ENCODE data around the gene ATP11B.

ATP11B gene

GRCh38 chr3:182954553-182955235, 161.4 kb downstream of the ATP11B start:
- no peak for DNase-seq (ENCODE audit: low read depth)

GRCh38 chr3:182957226-182957625, 163.9 kb downstream of the ATP11B start:
- DNase-seq (ENCODE audit: low read depth), result no peak

DNA sequence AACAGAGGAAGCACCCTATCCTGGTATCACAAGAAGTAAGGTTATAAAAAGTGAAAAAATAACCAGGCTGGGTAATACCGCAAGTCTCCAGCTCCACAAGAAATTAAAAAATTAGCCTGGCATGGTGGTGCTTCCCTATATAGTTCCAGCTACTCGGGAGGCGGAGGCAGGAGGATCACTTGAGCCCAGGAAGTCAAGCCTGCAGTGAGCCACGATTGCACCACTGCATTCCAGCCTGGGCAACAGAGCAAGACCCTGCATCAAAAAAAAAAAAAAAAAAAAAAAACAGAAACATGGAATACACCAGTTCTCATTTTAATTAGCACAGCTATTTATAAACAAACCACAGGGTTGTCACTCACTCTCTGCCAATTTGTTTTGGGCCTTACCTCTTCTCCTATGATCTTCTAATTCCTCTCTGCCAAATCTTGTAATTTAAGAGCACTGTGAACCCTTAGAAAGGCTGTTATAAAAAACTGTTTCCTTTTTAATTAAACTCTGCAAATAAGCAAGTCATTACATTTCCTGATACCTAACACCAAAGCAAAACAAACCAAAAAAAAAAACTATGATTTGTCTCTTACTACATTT, 164.5 kb downstream of the ATP11B start:
- no peak for DNase-seq (ENCODE audit: low read depth)

- DNase-seq (ENCODE audit: low read depth), result no peak
Measured at GRCh38 chr3:182959474-182960350, 166.4 kb downstream of the ATP11B start.

- DNase-seq (ENCODE audit: low read depth), result no peak
Measured at GRCh38 chr3:182962166-182962565, 168.9 kb downstream of the ATP11B start.

- no peak for DNase-seq (ENCODE audit: low read depth)
Measured at GRCh38 chr3:182964179-182964578, 170.9 kb downstream of the ATP11B start.

- no peak for DNase-seq (ENCODE audit: low read depth)
Measured at GRCh38 chr3:182965861-182966366, 172.6 kb downstream of the ATP11B start.

DNA sequence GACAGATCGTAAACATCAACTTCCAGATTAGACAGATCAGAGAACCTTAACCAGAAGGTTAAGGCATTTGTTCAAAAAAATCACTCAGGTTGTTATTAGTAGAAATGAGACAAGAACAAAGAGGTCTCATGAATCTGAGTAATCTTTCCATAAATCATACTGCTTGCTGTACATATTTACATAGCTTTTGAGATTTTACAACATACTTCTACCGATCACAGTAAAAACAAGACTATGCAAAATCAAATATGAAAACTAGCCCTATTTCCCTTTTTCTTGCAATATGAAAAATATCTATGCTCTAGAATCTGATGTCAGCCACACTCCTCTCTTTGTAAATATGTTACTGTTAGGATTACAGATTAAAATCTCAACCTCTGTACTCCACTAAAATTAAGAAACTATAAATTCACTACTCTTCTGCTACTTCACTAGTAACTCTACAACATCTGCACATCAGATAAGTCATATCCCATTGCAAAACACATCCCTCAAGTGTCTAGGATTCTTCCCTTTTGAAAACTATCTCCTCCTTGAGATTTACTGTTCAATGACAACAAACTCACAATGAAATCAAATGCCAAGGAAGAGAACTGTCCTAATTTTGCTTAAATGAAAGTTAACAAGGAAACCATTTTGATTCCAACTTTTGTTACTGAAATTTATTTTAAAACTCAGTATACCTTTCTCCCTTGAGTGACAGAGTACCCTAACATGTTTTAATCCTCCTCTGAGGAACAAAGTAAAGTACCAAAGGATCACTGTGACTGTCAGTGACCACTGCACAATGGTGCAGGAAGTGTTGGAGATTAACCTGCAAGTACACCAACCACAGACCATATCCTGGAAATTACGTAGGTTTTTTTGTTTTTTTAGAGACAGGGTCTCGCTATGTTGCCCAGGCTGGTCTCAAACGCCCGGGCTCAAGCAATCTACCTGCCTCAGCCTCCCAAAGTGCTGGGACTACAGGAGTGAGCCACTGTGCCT, 174.2 kb downstream of the ATP11B start:
- DNase-seq (ENCODE audit: low read depth), result no peak

DNA sequence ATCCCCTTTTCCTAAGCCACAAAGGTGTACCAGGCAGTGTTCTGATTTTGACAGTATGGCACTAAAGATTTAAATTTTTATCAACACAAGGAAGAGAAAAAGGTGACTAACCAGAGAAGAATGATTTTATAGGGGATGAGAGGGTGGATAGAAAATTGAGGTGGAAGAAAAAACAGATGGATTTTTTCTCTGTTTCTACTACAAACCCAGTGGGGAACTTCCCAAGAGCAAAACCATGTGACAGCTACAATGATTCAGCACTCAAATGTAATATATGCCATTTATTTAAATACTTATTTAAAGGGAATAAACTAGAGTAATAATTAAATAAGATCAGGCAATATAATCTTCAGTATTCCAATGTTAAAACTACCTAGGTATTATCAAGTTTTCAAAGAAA, 176.0 kb downstream of the ATP11B start:
- no peak for DNase-seq (ENCODE audit: low read depth)

DNA sequence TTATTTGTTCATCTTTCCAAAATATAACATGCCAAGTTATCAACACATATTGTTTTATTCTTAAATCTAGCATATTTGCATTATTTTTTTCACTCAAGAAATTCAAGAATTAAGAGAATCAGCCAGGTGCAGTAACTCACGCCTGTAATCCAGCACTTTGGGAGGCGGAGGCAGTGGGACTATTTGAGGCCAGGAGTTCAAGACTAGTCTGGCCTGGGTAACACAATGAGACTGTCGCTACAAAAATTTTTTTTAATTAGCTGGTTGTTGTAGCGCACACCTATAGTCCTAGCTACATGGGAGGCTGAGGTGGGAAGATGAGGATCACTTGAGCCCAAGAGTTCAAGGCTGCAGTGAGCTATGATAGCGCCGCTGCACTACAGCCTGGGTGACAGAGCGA, 176.5 kb downstream of the ATP11B start:
- no peak for DNase-seq (ENCODE audit: low read depth)

GRCh38 chr3:182970811-182971418, 177.6 kb downstream of the ATP11B start:
- no peak for DNase-seq (ENCODE audit: low read depth)
